Activated effector memory CD4-positive, alpha-beta T cell treated with anti-CD3 and anti-CD28 coated beads, Interleukin-2, amount 50 U/mL, for 16 hours (primary cell): ENCODE results near the gene ACSS2.

ENCODE experiments used
- DNase-seq: peaks from one replicate; pipeline ENCODE4 v3.0.0-alpha.2; 2020

ACSS2 gene

GRCh38 chr20:34952671-34953070 lies 76.3 kb downstream of the ACSS2 start:
- DNase-seq = peak; percentile 14

GRCh38 chr20:34953960-34954359 lies 77.5 kb downstream of the ACSS2 start:
- no peak for DNase-seq

GRCh38 chr20:34954904-34955230 lies 78.5 kb downstream of the ACSS2 start:
- peak; percentile 58 for DNase-seq

- DNase-seq = peak; percentile 99
Measured at GRCh38 chr20:34955231-34956040, 79.0 kb downstream of the ACSS2 start, which contains the start of the genes GSS and MYH7B. GSS (minus strand) TSS chr20:34955806; CDS start chr20:34951852, 3,954 bp downstream. MYH7B (plus strand) TSS chr20:34955868; CDS start chr20:34978006, 22,138 bp downstream.

GRCh38 chr20:34956041-34956458 lies 79.6 kb downstream of the ACSS2 start:
- peak; percentile 22 for DNase-seq

GRCh38 chr20:34956751-34957472 lies 80.5 kb downstream of the ACSS2 start:
- DNase-seq = peak; percentile 50

- peak; percentile 6 for DNase-seq
Measured at GRCh38 chr20:34964486-34964885, 88.1 kb downstream of the ACSS2 start.

- DNase-seq = no peak
Measured at GRCh38 chr20:34965051-34965450, 88.6 kb downstream of the ACSS2 start.

GRCh38 chr20:34967421-34967820 lies 91.0 kb downstream of the ACSS2 start:
- peak; percentile 49 for DNase-seq

- peak; percentile 56 for DNase-seq
Measured at GRCh38 chr20:34968042-34968775, 91.8 kb downstream of the ACSS2 start.

- DNase-seq = peak; percentile 33
Measured at GRCh38 chr20:34970193-34970840, 93.9 kb downstream of the ACSS2 start.

GRCh38 chr20:34970846-34971560 lies 94.6 kb downstream of the ACSS2 start:
- peak; percentile 51 for DNase-seq

- peak; percentile 19 for DNase-seq
Measured at GRCh38 chr20:34971561-34972235, 95.3 kb downstream of the ACSS2 start.

- no peak for DNase-seq
Measured at GRCh38 chr20:34974246-34974645, 97.8 kb downstream of the ACSS2 start.

GRCh38 chr20:34976286-34976685 lies 99.9 kb downstream of the ACSS2 start:
- no peak for DNase-seq
